NCI-H146 treated with DMSO at 0.1 percent for 48 hours (cell line): ENCODE data around the gene TREML4.
A peak's percentile ranks its signal among the peaks of the same experiment; 100 is the strongest.
"Not testable (repeated sequence)": the region's sequence is repeated elsewhere in the genome, so short reads cannot be mapped to it uniquely, and the experiment has no call there.

Experiments
- DNase-seq: peaks from one replicate; lab custom pipeline; 2025; ENCODE audit not compliant: unreplicated experiment; lab: John Stamatoyannopoulos, UW

TREML4 gene

GRCh38 chr6:41228096-41228495 lies at the start of gene TREML4:
TREML4 (plus strand) TSS chr6:41228349; CDS start chr6:41228428, 79 bp downstream.
- DNase-seq, result no peak

GRCh38 chr6:41179163-41179562 lies 49.0 kb upstream of the TREML4 start:
- no peak for DNase-seq

GRCh38 chr6:41181566-41181965 lies 46.6 kb upstream of the TREML4 start:
- DNase-seq, result no peak

- peak; percentile 69 for DNase-seq
Observed at GRCh38 chr6:41182069-41183034, 45.8 kb upstream of the TREML4 start.

GRCh38 chr6:41184761-41185160 lies 43.4 kb upstream of the TREML4 start:
- DNase-seq, result no peak

GRCh38 chr6:41186031-41186562 lies 42.1 kb upstream of the TREML4 start:
- no peak for DNase-seq

GRCh38 chr6:41187924-41188886 lies 39.9 kb upstream of the TREML4 start:
- peak; percentile 89 for DNase-seq

GRCh38 chr6:41189046-41189445 lies 39.1 kb upstream of the TREML4 start:
- not testable (repeated sequence) for DNase-seq

- no peak for DNase-seq
Observed at GRCh38 chr6:41189967-41190366, 38.2 kb upstream of the TREML4 start.

- DNase-seq, result no peak
Observed at GRCh38 chr6:41190791-41191190, 37.4 kb upstream of the TREML4 start.

- DNase-seq, result no peak
Observed at GRCh38 chr6:41191569-41191968, 36.6 kb upstream of the TREML4 start.

- no peak for DNase-seq
Observed at GRCh38 chr6:41193171-41193734, 34.9 kb upstream of the TREML4 start.

- no peak for DNase-seq
Observed at GRCh38 chr6:41193884-41194283, 34.3 kb upstream of the TREML4 start.

GRCh38 chr6:41194386-41194785 lies 33.8 kb upstream of the TREML4 start:
- no peak for DNase-seq

- DNase-seq, result no peak
Observed at GRCh38 chr6:41197234-41197633, 30.9 kb upstream of the TREML4 start.

- DNase-seq, result no peak
Observed at GRCh38 chr6:41199552-41200246, 28.4 kb upstream of the TREML4 start.

GRCh38 chr6:41200296-41200900 lies 27.8 kb upstream of the TREML4 start:
- DNase-seq, result no peak

GRCh38 chr6:41200901-41201763 lies 27.0 kb upstream of the TREML4 start, which contains the start of gene TREML2:
TREML2 (minus strand) TSS chr6:41201149; CDS start chr6:41201008, 141 bp downstream.
- no peak for DNase-seq

GRCh38 chr6:41201764-41202173 lies 26.4 kb upstream of the TREML4 start:
- DNase-seq, result no peak
